PFSK-1 (cell line): ENCODE results near the gene METTL6.

Experiments used
- POLR2AphosphoS5 ChIP-seq: IDR thresholded peaks from 2 replicates; pipeline ENCODE4 v1.6.1; 2012; ENCODE audit warnings: low read depth, mild to moderate bottlenecking, control low read depth, low read length, moderate library complexity
- TAF1 ChIP-seq: IDR thresholded peaks from 2 replicates; pipeline ENCODE4 v1.6.1; 2012; ENCODE audit warnings: low read length, control low read depth, borderline replicate concordance; ENCODE audit not compliant: insufficient read depth

- TF ChIP-seq POLR2AphosphoS5 (no peak), TAF1 (no peak)
These were observed 22.3 kb upstream of the METTL6 start for GRCh38 chr3:15449489-15450224.
